ENCODE measurements around the gene SMIM41.

SMIM41 gene

DNA sequence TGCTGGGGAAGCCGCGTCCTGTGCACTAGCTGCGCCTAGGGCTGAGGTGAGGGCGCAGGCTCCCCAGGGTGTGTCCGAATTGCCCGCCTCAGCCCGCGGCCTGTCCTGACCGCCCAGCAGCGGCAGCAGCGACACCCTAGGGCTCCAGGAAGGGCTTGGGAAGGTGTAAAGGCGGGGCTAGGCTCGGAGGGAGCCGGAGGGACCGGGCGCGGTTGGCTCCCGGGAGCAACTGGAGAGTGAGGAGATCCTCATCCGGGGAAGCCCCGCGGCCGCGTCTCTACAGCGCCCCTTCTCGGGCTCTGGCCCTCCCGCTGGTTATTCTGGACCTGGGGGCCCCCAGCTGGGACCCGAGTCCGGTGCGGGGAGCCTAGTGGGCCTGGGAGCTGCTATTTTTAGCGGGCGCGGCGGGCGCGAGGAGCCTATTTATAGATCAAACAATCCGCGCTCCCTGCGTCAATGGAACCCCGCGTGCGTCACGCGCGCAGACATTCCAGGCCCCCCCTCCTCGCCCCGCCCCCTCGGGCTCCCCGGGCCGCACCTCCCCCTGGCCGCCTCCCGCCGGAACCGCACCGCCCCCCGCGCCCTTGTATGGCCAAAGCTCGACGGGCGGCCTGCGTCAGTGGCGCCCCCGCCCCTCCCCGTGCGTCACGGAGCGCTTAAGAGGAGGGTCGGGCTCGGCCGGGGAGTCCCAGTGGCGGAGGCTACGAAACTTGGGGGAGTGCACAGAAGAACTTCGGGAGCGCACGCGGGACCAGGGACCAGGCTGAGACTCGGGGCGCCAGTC, 28.6 kb upstream of the SMIM41 start, which contains the start of gene NR4A1:
NR4A1 (plus strand) TSS at position 685 of the 784 bp plus-strand sequence. CDS start 2,887 bp downstream, outside the sequence.
- DNase-seq (ENCODE audit: low read depth): peak; percentile 98

DNA sequence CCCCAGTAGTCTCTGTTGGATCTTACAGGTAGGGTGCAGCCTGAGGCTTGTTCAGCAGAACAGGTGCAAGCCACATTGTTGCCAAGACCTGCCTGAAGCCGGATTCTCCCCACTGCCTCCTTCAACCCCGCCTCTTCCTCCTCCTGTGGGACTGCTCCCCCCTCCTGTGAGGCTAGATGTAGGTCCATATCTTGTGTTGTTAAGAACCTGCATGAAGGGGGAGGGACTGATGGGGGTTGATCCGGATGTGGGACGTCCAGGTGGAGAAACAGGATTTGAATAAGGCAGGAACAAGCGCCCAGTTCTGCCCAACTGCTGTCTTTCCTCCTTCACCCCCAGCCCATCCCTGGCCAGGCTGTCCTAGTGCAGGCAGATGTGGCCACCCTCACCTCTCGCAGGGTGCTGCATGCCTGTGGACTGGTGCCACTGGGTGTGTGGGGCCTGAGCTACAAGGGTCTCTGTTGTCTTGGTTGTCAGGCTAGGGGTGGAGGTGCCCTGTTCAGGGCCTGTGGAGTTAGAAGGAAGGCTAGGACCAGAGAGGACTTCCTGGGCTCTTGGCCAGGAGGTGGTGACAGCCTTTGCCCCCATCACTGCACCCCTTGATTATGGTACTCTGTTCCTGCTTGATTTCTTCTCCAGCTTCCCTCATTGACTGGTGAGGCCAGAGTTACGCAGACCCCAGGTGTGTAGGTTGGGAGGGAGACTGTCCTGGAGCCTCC, 26.9 kb upstream of the SMIM41 start:
- DNase-seq (ENCODE audit: low read depth): peak; percentile 14

DNA sequence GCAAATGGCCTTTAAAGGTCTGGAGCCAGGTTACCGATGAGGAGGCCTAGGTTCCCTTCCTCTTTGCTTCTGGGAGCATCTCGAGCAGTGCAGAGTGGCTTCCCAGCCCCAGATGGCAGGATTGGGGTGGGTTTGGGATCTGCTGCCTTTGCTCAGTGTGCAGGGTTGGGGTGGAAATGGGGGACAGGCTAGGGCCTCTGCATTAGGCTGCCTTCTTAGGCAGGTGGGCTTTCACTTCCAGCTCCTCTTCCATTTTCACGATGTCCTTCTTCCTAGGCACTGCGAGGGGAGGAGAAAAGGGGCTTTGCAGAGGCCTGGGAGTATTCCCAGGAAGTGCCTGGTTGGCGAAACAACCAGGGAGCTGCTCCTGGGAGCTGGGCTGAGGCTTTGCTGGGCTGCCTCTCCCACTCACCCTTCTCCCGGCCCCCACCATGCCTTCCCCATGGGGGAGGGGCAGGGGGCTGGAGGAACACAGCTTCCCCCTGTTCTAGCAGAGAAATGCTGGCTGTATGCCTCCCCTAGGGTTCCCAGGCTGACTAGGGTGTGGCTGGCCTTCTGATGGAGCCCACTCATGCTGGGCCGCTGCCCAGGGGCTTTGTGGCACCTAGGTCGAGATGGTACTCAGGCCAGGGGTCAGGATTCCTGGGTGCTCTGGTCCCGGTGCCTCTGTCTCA, 25.8 kb upstream of the SMIM41 start:
- peak; percentile 25 for DNase-seq (ENCODE audit: low read depth)

DNA sequence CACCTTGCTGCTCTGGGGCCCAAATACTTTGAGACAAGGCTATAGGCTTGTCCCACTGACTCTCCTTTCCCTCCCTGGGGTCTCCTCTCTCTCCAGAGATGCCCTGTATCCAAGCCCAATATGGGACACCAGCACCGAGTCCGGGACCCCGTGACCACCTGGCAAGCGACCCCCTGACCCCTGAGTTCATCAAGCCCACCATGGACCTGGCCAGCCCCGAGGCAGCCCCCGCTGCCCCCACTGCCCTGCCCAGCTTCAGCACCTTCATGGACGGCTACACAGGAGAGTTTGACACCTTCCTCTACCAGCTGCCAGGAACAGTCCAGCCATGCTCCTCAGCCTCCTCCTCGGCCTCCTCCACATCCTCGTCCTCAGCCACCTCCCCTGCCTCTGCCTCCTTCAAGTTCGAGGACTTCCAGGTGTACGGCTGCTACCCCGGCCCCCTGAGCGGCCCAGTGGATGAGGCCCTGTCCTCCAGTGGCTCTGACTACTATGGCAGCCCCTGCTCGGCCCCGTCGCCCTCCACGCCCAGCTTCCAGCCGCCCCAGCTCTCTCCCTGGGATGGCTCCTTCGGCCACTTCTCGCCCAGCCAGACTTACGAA, 25.2 kb upstream of the SMIM41 start:
- DNase-seq (ENCODE audit: low read depth): peak; percentile 25

DNA sequence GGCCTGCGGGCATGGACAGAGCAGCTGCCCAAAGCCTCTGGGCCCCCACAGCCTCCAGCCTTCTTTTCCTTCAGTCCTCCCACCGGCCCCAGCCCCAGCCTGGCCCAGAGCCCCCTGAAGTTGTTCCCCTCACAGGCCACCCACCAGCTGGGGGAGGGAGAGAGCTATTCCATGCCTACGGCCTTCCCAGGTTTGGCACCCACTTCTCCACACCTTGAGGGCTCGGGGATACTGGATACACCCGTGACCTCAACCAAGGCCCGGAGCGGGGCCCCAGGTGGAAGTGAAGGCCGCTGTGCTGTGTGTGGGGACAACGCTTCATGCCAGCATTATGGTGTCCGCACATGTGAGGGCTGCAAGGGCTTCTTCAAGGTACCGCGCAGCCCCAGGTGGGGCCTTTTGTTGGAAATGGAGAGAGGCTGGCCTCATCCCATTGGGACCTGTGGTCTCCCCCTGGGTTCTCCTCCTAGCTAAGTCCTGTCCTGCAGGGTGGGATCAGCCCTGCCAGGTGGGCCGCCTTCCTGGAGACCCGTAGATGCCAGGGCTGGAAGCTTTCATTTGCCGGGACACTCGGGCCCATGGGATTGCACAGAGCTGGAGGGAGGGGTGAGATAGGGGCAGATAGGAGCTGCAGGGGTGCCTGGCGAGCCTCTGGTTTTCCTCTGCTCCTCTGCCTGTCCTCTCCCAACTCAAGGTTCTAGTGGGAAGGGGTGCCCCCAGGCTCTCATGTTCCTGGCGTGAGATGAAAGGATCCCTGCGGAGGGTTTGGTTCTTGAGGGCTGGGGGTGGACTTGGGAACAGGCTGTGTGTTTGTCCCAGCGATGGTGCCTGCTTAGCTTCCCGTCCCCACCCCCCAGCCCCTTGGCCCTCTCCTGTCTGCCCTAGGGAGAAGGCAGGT, 24.4 kb upstream of the SMIM41 start:
- DNase-seq (ENCODE audit: low read depth): no peak

DNA sequence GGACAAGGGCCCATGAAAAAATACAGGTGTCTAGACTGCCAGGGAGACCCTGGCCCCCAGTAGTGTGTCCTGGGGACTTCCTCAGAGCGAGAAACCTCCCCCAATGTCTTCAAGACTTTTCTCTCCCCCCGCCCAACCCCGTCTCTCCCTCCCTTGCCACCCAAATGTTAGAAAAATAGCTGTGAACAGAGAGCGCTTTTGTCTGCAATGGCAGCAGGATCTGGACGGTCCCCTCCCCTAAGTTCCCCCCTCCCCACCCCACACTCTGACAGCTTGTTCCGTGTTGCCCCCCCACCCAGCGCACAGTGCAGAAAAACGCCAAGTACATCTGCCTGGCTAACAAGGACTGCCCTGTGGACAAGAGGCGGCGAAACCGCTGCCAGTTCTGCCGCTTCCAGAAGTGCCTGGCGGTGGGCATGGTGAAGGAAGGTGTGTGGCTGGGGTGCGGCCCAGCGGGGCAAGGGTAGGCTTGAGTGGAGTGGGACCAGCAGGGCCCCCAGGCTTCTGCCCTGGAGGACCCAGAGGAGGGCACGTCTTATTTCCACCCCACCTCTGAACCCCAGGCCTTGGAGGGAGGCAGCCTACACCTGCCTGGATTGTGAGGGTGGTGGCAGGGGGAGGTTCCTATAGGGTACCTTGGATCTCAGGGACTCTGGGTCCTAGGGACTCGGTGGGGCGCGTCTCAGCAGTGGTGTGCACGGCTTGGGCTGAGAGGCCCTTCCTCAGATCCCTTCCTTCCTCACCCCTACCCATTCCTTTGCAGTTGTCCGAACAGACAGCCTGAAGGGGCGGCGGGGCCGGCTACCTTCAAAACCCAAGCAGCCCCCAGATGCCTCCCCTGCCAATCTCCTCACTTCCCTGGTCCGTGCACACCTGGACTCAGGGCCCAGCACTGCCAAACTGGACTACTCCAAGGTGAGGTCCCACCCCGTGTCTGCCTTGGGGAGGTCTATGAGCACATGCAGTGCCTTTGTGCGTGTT, 23.5 kb upstream of the SMIM41 start:
- DNase-seq (ENCODE audit: low read depth): peak; percentile 23

DNA sequence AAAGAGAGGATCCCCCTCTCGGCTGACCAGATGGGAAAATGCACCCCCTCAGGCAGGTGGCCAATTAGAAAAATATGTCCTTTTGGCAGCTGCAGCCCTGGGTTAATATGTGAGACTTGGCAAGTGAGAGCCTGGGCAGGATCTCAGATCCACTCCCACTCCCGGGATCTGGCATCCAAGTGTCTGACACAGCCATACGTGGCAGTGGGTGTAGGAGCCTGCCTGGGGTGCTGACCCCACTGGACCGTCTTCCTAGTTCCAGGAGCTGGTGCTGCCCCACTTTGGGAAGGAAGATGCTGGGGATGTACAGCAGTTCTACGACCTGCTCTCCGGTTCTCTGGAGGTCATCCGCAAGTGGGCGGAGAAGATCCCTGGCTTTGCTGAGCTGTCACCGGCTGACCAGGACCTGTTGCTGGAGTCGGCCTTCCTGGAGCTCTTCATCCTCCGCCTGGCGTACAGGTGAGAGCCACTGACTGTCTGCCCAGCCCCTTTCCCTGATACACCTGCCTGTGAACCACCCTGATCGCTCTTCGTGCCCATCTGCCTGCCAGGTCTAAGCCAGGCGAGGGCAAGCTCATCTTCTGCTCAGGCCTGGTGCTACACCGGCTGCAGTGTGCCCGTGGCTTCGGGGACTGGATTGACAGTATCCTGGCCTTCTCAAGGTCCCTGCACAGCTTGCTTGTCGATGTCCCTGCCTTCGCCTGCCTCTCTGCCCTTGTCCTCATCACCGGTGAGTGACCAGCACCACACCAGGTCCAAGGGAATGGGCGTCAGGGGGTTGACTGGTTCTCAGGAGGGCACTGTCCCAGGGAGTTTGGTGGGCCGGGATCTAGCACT, 22.5 kb upstream of the SMIM41 start:
- DNase-seq (ENCODE audit: low read depth): peak; percentile 19

DNA sequence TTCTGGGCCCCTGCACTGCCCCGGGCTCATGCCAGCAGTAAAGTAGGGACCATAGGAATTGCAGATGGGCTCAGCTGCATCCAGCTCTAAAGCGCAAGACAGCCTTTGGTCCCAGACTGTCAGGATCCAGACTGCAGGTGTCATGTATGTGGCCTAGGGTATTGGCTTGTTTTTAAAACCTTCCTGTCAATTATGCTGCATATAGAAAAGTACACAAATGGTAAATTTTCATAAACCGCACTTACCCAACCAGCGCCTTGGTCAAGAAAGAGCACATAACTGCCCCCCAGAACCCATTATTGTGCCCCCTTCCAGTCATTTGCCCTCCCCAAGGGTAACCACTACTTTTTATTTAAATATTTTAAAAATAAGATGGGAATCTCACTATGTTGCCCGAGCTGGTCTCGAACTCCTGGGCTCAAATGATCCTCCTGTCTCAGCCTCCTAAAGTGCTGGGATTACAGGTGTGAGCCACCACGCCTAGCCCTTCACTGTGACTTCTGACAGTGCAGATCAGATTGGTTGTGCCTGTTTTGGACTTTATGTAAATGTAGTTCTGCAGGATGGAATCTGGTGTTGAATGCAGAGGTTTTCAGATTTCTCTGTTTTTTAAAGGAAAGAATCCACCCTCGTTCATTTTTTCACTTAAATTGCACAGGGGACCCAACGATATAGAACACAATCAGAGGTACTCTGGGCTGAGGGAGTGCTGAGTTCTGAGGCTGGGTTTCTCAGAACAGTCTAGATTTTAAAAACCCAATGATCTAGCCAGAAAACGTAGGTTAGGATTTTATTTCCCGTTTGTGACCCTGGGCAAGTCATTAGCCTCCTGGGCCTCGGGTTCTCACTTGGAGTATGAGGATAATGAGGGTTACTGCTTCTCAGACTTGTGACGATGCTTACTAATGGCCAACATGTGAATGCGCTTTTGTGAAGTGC, 21.6 kb upstream of the SMIM41 start:
- DNase-seq (ENCODE audit: low read depth): no peak

DNA sequence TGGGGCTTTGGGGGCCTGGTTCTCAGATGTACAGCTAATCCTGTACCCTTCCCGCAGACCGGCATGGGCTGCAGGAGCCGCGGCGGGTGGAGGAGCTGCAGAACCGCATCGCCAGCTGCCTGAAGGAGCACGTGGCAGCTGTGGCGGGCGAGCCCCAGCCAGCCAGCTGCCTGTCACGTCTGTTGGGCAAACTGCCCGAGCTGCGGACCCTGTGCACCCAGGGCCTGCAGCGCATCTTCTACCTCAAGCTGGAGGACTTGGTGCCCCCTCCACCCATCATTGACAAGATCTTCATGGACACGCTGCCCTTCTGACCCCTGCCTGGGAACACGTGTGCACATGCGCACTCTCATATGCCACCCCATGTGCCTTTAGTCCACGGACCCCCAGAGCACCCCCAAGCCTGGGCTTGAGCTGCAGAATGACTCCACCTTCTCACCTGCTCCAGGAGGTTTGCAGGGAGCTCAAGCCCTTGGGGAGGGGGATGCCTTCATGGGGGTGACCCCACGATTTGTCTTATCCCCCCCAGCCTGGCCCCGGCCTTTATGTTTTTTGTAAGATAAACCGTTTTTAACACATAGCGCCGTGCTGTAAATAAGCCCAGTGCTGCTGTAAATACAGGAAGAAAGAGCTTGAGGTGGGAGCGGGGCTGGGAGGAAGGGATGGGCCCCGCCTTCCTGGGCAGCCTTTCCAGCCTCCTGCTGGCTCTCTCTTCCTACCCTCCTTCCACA, 20.7 kb upstream of the SMIM41 start:
- DNase-seq (ENCODE audit: low read depth): no peak

DNA sequence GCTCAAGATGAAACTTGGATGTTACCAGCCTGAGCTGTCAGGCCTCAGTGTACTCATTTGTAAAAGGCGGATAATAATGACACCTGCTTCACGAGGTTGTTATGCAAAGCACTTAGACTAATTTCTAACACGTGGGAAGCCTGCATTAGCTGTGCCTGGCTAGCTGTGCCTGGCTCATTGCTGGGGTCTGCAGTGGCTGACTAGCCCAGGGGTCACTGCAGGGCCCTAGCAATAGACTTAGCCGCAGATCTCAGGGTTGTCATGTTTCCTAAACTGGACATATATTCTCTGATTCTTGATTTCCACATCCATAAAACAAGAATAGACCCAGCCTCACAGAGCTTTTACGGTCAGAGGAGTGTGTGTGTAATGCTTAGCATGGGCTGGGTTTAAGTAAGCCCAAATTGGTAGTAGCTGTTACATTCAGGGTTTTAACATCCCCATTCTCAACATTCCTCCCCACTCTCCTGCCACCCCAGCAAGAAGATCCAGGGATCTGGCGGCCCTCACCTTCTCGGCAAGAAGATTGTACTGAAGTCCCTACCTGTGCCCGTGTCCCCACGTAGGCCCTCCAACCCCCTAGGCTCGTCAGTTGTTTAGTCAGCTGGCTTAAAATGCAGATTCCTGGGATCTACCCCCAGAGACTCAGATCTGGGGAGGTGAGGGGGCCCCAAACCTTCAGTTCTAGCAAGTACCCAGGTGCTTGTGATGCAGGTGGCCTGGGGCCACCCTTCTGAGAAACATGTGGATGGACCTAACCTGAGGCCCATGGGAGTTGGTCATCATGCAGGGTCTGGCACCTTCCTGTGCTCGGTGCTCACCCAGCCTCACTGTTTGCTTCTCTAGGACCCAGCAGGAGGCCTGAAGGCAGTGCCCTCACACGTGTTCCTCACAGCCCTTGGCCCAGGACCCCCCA, 19.7 kb upstream of the SMIM41 start:
- DNase-seq (ENCODE audit: low read depth): peak; percentile 49

DNA sequence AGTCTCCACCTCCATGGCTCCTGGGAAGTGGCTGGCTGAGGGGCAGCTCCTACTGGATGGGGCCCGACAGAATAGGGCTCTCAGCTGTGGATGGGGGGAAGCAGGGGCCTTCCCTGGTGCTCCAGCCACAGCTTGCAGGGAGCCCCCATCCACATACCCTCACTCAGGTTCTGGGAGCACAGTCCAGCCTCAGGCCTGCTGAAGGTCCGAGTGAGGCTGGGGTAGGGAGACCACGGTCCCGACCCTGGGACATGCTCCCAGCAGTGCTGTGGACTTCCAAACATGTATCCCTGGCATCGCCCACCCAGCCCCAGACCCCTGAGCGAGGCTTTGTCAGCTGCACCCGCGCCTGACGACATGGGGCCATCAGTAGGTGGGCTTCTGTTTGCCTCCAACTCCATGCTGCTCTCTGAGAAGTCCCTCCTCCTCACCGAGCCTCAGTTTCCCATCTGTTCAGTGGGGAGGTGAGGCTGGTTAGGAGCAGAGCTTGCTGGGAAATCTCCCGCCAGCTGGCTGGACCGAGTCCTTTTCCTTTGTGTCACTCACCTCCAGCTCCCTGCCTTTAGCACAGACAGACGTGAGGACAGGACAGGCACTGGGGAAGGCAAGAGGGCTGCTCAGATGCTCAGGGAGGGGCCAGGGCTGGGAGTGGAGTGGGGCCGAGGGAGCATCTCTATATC, 18.9 kb upstream of the SMIM41 start:
- peak; percentile 42 for DNase-seq (ENCODE audit: low read depth)

DNA sequence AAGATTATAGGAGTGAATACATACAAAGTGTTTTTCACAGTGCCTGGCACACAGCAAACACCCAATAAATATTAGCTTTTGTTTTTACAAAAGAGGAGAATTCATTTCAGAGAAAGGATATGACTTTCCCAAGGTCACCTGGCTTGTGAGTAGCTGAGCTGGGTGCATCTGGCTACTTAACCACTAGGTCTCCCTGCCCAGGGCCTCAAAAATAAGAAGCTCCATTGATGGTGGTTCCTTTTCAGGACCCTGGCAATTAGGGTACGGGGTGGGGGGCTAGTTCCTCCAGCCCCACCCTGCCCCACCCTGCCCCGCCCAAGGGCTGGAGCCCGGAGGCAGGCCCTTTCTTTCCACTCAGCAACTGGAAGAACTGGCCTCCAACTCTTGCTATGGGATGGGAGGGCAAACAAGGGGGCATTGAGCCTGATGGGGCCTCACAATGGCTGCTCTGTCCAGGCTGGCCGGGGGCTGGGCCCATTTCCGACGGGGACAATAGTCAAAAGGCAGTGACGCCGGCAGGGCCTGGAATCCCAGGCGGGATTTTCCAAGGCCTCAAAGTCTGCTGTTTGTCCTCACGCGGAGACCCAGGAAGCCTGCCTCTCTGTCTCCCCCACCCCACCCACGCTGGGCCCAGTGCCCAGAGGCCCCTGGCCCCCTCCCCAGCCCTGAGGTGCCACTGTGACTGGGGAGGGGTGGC, 17.9 kb upstream of the SMIM41 start:
- DNase-seq (ENCODE audit: low read depth): no peak

DNA sequence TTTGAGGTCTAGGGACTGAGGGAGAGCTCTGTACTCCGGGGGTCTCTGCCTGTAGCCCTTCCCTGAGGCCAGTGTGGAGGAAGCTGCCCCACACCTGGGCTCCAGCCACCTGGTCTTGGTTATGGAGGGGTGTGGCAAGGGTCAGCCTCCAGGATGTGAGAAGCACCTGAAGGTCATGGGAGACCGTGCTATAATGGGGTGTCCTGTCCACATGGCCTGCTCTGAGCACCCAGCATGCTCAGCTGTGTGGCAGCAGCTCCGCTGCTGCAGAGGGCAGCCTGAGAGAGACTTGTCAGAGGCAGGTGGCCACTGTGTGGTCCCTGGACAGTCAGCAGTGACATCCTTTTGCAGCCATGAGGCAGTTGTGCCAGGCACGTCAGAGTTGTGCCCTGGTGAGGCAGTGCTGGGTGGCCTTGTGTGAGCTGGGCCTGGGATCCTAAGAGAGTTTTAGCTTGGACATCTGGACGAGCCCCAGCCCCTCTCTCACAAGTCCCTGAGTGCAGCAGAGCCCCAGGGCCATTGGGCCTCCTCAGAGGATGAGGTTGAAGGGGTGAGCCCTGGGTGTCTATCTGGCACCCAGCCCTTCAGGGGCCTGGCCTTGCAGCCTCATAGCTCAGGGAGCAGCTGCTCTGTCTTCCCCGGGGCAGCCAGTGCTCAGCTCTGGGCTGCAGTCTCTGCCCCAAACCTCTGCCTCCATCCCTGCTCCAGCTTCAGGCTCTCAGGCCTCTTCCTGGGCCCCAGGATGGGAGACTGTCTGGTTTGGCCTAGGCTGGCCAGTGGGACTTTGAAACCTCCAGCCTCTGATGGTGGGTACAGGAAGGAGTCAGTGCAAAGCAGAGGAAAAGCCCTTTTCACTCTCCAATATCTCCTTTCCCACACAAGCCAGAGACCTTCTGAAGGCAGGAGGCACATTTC, 17.1 kb upstream of the SMIM41 start:
- DNase-seq (ENCODE audit: low read depth): no peak
